ENCODE measurements around the gene PLBD2.

The PLBD2 gene

DNA sequence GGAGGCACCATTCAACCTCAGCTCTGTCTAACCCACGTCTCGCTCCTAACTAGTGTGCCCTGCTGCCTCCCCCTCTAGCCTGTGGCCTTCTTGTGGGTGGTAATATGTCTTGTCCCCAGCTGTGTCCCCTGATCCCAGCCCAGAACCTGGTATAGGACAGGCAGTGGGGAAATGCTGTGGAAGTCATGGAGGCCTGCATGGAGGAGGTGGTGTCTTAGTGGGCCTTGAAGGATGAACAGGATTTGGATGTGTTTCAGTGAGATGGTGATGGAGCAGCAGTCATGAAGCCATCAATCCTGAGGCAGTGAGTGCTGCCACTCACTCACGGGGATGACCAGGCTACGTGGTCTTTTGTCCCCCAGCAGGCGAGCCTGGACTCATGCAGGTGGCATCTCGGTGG is 13.4 kb downstream of the PLBD2 start:
- no peak for DNase-seq

DNA sequence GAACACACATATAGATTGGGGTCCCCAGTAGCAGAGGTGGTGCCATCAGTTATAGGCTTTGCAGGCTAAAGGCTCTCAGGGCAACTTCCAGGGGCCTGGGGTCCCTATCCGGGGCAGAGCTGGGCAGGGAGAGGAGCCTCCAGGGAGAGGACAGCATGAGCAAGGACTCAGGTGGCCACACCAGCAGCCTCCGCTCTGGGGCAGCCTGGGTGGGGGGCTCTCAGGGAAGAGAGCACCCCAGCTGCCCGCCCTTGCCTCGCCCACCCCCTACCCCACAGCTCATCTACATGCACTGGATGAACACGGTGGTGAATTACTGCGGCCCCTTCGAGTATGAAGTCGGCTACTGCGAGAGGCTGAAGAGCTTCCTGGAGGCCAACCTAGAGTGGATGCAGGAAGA is 14.0 kb downstream of the PLBD2 start:
- no peak for DNase-seq

DNA sequence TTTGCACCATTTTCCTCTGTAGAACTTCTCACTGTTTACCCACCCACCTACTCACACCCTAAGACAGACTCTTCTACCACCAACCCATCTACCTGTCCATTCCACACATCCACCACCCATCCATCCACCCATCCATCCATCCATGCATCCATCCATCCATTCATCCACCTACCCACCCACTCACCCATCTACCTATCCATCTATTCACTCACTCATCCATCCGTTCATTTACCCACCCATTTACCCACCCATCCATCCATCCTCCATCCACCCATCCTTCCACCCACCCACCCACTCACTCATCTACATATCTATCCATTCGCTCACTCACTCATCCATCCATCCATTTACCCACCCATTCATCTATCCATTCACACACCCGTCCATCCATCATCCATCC is 15.1 kb downstream of the PLBD2 start:
- no peak for DNase-seq

DNA sequence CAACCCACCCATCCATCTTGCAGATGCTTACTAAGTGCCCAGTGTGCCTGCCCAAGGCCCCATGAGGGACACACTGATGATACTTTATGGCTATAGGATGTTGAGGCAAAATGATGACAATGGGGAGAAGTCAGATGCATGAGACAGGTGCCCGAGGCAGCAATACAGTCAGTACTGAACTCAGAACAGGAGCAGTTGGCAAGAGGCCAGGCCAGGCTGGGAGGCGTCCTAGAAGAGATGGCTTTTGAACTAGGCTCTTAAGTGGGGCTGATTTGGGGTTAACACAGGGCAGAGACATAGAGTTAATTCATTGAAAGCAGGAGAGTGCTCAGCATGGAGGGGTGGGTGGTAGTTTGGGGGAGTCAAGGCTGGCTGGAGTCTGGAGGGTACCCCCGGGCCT is 15.6 kb downstream of the PLBD2 start:
- DNase-seq: no peak

DNA sequence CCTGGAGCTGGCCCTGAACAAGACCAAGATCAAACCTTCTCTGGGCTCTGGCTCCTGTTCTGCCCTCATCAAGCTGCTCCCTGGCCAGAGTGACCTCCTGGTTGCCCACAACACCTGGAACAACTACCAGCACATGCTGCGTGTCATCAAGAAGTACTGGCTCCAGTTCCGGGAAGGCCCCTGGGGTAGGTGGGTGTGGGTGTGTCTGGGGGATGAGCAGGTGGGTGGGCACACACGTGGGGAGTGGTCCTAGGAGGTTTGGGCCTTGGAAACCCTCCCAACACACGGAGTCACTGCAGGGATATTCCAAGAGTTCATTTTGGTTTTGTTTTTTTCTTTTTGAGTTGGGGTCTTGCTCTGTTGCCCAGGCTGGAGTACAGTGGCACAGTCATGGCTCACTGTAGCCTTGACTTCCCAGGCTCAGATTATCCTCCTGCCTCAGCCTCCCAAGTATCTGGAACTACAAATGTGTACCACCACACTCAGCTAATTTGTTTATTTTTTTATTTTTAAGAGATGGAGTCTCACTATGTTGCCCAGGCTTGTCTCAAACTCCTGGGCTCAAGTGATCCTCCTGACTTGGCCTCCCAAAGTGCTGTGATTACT is 16.5 kb downstream of the PLBD2 start:
- no peak for DNase-seq

DNA sequence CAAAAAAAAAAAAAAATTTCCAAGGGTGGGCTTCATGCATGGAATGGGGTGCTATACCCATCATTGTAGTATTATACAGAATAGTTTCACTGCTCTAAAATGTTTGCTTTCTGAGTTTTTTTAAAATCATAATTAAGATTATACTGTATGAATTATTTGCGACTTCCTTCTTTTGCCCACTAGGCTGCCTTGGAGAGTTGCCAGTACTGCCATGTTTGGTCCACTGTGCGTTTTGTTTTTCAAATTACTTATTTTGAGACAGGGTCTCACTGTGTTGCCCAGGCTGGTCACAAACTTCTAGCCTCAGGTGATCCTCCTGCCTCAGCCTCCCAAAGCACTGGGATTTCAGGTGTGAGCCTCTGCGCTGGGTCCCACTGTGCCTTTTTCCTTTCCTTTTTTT is 19.9 kb downstream of the PLBD2 start:
- DNase-seq: no peak

DNA sequence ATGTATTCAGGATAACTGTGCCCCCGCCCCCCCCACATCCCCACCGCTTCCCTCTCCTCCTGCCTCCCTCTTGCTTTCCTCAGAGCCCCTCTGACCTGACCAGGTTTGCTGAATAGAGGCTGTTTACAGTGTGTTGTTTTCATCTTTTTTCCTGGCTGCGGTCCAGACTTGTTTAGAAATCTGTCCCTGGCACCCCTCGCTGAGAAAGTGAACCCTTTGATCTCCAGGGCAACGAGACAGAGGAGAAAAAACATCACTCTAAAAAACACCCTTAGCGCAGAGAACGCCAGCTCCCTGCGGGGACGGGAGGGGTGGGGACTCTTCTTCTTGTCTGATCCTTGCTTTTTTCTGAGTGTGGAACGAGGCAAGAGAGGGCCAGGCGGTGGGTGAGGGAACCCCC is 22.8 kb downstream of the PLBD2 start:
- DNase-seq: no peak

DNA sequence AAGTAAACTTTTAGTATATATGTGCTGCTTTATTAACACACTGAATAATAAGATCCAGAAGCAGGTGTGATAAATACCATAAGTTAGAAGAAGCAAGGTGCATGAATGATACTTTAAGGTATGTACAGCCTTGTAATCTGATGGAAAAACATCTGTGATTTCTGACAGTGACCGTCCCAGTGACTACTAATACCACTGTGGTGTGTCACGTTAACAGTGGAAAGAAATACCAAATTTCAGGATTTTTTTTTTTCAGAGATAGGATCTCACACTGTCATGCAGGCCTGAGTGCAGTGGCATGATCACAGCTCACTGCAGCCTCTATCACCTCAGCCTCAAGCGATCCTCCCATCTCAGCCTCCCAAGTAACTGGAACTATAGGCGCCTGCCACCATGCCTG is 23.8 kb downstream of the PLBD2 start:
- DNase-seq: no peak

DNA sequence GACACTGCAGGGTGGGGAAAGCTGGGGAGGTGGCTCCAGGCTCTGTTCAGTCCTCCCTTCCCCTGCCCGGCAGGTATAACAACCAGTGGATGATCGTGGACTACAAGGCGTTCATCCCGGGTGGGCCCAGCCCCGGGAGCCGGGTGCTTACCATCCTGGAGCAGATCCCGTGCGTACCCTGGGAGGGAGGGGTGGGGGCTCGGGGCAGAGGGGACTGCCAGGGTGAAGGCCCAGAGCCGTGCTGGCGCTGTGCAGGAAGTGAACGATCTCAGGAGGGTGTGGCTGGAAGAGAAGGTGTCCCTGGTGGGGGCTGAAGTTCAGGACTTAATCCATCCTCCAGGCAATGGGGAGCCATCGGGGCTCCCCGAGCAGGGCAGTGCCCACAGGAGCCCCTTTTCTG is 26.4 kb downstream of the PLBD2 start:
- no peak for DNase-seq

DNA sequence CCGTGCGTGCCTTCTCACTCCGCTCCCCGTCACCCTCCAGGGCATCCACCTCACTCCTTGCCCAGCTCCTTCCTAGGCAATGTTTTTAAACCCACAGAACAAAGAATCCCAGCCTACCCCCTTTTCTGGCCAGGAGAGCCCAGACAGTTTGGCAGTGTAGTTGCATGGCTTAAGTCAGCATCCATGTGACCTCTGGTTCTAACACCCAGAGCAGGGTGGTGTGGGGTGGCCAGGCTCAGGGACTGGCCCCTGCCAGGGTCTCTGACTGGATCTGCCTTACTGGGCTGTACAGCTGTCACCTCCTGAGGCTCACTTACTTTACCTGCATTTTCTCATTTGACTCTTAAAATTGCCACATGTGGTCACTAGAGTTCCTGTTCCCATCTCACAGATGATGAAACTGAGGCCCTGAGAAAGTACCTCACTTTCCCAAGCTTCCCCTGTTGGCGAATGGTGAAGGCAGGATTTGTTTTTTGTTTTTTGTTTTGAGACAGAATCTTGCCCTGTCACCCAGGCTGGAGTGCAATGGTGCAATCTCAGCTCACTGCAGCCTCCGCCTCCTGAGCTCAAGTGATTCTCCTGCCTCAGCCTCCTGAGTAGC is 27.0 kb downstream of the PLBD2 start:
- DNase-seq: no peak

DNA sequence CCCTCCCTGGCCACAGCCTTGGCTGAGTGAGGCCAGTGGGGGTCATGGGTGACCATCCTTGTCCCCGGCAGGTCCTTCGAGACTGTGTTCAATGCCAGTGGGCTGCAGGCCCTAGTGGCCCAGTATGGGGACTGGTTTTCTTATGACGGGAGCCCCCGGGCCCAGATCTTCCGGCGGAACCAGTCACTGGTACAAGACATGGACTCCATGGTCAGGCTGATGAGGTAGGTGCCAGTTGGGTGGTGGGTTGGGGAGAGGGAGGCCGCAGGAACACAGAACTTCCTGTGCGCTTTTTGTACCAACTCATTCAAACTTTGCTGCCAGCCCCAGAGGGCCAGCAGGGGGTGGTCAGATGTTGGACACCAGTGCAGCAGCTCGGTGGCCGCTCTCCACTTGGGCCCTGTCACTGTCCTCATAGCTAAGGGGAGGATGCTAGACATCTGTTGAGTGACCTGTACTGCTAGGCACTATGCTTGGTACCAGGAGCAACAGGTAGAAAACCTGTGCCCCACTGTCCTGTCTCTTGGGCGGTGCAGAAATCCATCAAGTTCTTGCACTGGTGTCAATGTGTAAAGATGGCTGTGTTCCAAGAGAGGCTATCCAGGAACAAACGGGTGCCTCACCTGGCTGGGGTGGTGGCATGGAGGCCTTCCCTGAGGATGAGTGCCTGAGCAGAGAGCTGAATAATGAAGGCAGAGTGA is 28.6 kb downstream of the PLBD2 start:
- no peak for DNase-seq

DNA sequence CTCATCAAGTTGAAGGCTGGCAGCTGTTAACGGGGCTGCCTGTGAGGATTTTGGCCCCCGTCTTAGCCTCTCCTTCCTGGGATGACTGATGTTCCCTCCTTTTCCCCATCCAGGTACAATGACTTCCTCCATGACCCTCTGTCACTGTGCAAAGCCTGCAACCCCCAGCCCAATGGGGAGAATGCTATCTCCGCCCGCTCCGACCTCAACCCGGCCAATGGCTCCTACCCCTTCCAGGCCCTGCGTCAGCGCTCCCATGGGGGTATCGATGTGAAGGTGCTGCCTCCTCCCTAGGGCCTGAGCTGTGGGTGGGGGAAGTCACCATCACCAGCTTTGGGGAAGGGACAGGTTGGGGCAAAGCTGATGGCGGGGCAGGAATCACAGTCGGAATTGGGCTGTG is 29.2 kb downstream of the PLBD2 start:
- no peak for DNase-seq

DNA sequence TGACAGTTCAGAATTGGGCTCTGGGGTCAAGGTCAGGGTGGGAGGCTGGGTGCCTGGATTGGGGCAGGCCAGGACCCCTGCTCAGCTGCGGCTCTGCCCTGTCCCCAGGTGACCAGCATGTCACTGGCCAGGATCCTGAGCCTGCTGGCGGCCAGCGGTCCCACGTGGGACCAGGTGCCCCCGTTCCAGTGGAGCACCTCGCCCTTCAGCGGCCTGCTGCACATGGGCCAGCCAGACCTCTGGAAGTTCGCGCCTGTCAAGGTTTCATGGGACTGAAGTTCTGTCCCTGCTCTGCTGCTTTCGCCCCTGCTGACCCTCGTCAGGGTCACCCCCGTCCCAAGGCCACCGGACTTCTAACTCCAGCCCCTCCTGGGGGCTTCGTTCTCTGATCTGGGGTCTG is 30.0 kb downstream of the PLBD2 start:
- DNase-seq: no peak

DNA sequence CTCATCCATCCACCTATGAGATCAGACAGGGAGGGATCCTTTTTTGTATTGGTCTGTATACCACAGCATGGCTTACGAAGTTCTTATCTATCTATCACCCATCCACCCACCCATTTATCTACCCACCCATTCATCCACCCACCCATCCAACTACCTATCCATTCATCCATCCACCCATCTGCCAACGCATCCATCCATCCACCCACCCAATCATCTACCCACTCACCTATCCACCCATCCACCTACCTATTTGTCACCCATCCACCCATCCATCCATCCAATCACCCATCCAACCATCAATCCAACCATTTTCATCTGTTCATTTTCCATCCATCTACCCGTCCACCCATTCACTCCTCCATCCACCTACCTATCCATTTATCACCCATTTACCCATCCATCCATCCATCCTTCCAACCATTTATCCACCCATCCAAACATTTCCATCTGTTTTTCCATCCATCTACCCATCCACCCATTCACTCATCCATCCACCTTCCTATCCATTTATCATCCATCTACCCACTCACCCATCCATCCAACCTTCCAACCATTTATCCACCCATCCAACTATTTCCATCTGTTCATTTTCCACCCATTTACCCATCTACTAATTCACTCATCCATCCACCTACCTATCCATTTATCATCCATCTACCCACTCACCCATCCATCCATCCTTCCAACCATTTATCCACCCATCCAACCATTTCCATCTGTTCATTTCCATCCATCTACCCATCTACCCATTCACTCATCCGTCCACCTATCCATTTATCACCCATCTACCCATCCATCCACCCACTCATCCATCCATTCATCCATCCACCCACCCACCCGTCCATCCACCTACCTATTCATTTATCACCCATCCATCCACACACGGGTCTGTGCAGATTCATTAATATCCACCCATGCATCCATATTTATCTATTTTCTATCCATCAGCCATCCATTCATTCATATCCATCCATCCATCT is 32.0 kb downstream of the PLBD2 start:
- no peak for DNase-seq

DNA sequence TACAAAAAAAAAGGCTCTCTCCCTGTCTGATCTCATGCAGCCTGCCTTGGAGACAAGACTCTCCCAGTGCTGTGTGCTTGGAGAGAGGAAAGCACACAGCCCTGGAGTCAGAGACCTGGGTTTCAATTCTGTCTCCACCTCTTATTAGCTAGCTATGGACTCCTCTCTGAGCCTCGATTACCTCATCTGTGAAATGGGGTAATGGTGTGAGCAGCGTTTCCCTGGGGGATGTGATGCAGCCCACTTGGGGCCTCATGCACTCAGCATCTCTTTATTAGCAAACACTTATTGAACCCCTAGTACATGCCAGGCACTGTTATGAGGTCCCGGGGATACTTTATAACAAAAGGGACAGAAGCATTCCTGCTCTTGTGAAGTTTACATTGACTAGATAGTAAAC is 32.8 kb downstream of the PLBD2 start:
- no peak for DNase-seq

DNA sequence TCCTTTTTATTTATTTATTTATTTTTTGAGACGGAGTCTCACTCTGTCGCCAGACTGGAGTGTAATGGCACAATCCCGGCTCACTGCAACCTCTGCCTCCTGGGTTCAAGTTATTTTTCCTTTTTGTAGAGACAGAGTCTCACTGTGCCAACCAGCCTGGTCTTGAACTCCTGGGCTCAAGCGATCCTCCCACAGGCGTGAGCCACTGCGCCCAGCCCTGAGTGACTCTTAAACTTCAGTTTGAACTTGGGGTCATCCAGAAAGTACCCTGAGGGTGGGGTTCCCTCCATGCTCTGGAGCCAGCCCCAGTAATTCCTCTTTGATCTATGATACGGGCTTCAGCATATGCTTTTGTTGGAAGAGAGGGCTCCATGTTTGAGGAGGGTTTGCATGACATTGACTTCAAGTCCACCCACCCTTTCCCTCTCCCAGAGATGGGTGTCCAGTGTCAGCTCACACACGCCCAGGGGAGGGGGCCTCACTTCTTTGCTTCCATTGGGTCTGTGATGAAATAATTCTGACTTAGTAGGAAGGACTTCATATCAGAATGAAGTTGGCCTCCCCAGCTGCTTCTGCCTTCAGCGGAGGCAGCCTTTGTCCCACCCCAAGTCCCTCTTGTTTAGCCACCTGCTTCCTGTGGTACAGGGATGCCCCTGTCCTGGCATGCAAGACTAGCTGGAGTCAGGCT is 33.4 kb downstream of the PLBD2 start:
- DNase-seq: no peak

DNA sequence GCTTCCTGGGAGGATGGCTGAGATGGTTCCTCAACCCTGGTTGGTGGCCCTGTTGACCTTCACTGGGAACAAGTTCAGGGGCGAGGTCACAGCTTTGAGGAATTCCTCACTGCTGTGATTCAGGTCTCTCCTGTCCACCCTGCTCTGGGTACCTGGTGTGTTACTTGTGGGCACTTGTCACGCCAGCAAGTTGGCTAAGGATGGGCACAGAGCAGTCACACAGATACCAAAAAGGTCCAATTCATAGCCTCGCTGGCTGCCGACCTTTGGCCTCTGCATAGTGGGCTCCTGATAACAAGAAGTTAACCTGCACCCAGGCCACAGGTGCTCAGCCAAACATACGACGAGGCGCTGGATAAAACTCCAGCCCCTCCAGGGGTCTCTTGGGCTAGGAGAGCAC is 34.1 kb downstream of the PLBD2 start:
- DNase-seq: no peak

DNA sequence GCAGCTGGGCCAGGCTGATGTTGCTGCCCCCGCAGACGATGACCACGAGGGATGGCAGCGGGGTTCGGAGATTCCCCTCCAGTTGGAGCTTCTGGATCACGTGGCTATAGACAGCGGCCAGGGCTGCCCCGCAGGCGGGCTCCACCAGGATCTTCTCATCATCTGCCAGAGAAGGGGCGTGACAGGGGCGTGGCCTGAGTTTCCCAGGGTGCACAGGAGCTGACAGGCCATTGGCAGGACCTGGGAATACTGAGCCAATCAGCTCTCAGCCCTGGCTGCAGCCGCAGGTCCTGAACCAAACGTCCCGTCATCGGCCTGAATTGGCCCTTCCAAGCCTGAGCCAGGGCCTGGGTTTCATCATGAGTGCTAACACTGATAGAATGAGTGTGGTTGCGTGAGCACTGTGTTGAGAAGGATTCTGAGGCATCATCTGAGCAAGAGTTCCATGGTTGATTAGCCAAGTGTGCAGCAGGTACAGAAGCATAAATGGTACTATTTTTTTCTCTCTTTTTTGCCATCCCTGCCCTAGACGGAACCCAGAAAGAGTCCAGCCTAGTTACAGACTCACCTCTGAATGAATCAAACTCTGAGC is 34.7 kb downstream of the PLBD2 start:
- DNase-seq: no peak

DNA sequence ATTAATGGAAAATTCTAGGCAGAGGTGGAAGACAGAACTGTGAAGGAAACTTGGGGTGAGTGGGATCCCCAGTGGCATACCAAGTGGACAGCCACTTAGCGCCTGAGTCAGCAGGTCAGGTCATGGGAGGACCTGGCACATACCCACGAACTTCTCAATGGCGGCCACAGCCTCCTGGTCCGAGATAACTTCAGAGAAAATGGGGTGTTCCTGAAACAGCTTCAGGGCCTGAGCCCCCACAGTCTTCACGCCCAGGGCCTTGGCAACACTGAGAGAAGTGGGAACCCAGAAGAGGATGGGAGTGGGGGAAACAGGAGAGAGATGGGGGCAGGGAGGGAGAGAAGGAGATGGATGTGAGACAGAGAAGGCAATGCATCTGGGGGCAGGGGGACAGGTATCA is 35.4 kb downstream of the PLBD2 start:
- DNase-seq: no peak

DNA sequence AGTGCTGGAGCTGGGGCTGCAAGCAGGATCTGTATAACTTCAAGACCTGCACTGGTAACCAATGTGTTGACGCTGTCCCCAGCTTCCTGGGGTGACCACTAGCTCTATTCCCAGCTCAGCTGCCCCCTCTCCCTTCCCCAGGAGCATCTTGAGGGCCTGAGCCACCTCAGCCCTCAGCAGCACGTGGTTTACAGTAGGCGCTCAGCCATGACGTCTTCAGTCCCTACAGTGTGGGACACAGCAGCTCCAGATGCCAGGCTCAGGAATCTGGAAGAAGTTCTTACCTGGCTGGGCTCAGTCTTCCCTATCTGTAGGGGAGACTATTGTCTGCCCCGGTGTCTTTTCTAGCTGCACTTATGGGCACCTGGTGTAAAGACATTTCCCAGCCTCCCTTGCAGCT is 36.7 kb downstream of the PLBD2 start:
- no peak for DNase-seq

DNA sequence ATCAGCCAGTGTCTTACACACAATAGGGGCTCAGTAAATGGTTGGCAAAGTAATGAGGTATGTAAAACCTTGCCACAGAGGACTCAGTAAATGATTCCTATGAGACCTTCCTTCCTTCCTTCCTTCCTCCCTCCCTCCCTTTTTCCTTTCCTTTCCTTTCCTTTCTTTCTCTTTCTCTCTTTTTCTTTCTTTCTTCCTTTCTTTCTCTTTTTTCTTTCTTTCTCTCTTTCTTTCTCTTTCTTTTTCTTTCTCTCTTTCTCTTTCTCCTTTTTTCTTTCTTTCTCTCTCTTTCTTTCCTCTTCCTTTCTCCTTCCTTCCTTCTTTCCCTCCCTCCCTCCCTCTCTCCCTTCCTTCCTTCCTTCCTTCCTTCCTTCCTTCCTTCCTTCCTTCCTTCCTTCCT is 37.8 kb downstream of the PLBD2 start:
- DNase-seq: no peak

DNA sequence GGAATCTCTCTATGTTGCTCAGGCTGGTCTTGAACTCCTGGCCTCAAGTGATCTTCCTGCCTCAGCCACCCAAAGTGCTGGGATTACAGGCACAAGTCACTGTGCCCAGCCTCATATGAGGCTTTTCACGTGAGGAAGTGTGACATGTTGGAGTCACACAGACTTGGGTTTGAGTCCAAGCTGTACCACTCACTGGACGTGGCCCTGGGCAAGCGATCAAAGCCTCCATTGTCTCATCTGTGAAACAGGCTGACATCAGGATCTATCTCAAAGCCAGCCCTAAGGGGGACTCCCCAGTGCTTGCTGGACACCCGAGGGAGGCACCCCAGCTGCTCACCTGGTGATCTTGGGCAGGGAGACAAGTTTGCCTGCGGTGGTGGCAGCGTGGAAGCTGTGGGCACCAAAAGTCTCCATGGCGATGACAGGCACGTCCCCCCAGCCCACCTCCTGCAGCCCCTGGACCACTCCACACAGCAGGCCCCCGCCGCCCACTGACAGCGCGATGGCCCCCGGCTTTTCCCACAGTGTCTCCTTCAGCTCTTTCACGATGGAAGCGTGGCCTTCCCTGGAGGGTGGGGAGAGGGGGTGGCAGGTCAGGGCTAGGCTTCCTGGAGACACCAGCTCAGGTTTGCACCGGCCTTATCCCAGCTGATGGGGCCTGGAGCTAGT is 38.6 kb downstream of the PLBD2 start:
- no peak for DNase-seq
